Esophagus muscularis mucosa (tissue), 4 donors: ENCODE results near the gene TMED7. TPM values are rescaled to one million over a fixed set of nuclear protein-coding genes. Genes with fewer than 3 reads are reported as not detected.

Experiments
- DNase-seq: peaks from one replicate; pipeline ENCODE4 v3.0.0-alpha.2; 2017; ENCODE audit errors: extremely low spot score
- H3K27ac ChIP-seq, 4 donors: fragments of 200-600 bp; sonication (generic); replicated peaks in 1 of 4; 1 replicate in 3 of 4; 2 replicates in 1 of 4; pipeline ENCODE4 v1.5.1; 2016 to 2019; ENCODE audit warnings: mild to moderate bottlenecking in 1 of 4
- H3K27me3 ChIP-seq, 4 donors: fragments of 200-600 bp; sonication (generic); one replicate each; pipeline versions ENCODE4 v1.5.1 to v1.6.0; 2016 to 2019
- H3K36me3 ChIP-seq, 4 donors: fragments of 200-600 bp; sonication (generic); one replicate each; pipeline ENCODE4 v1.5.1; 2016 to 2019
- H3K4me1 ChIP-seq, 4 donors: fragments of 200-600 bp; sonication (generic); one replicate each; pipeline ENCODE4 v1.5.1; 2016 to 2019
- H3K4me3 ChIP-seq, 4 donors: fragments of 200-600 bp; sonication (generic); 1 replicate in 2 of 4; 2 replicates in 2 of 4; pipeline ENCODE4 v1.5.1; 2016 to 2019; ENCODE audit warnings: mild to moderate bottlenecking in 4 of 4, moderate library complexity in 1 of 4
- H3K9me3 ChIP-seq, 4 donors: fragments of 200-600 bp; sonication (generic); 1 replicate in 3 of 4; 2 replicates in 1 of 4; pipeline ENCODE4 v1.5.1; 2016 to 2019
- CTCF ChIP-seq, 3 experiments: fragments of 200-600 bp in 2 of 3; fragments of 450-650 bp in 1 of 3; sonication (generic) in 2 of 3; IDR thresholded peaks; one replicate each; pipeline ENCODE4 v1.5.1; 2017 to 2019; ENCODE audit warnings: antibody characterized with exemption in 3 of 3, mild to moderate bottlenecking in 2 of 3, moderate library complexity in 1 of 3
- EP300 ChIP-seq: sonication (generic); formaldehyde crosslinking; IDR thresholded peaks from one replicate; pipeline ENCODE4 v1.6.1; 2017; ENCODE audit warnings: antibody characterized with exemption
- POLR2A ChIP-seq: fragments of 450-650 bp; IDR thresholded peaks from one replicate; pipeline ENCODE4 v1.6.1; 2017; ENCODE audit warnings: antibody characterized with exemption, moderate library complexity, mild to moderate bottlenecking, low read depth
- POLR2AphosphoS5 ChIP-seq, 2 donors: sonication (generic); formaldehyde crosslinking; IDR thresholded peaks; one replicate each; pipeline ENCODE4 v1.6.1; 2017; ENCODE audit warnings: antibody characterized with exemption in 2 of 2
- WGBS: methylation state at CpG from one replicate; pipeline ENCODE4 v1.1.5; 2018; 5-methylcytosine and 5-hydroxymethylcytosine counted together
- intact Hi-C: fragments of 100-400 bp; cut with DNase I; formaldehyde crosslinking; loops from one replicate; pipeline ENCODE4 v1.15.1; 2023
- total RNA-seq, 4 donors: library from RNA; depleted of rRNA; stranded (reverse); fragments of >200 nt; gene quantifications; one replicate each; pipeline versions ENCODE4 v1.1.0 to v1.2.1, GENCODE V29; 2016

TMED7 gene
- total RNA-seq, 4 donors from 2014 or later: 86.8 to 183 (median 136) TPM

GRCh38 chr5:115623658-115624057 lies 2.2 kb downstream of the TMED7 start:
- TF ChIP-seq CTCF (IDR thresholded peaks at IDR 0.05) (no peak), POLR2AphosphoS5 (IDR thresholded peaks at IDR 0.05) (no peak), EP300 (no peak), POLR2A (no peak)
- WGBS: 53% methylated on average over 5 of the region's 5 CpGs
- no peaks in the 10 kb centered on the region for H3K27me3 ChIP-seq
- peak overlapping the region in 2 of 4 donors; percentile 93 to 94 for H3K27ac ChIP-seq
- intact Hi-C loops: no loop called here
- H3K4me1 ChIP-seq: peaks cover 30 to 51% (median 43%) of the 10 kb centered on the region in 4 donors
- DNase-seq: no peak
- peak overlapping the region; percentile 74 to 94 (median 90) for H3K4me3 ChIP-seq
- peaks cover 0 to 19% (median 17%) of the 10 kb centered on the region in 4 donors for H3K36me3 ChIP-seq
- H3K9me3 ChIP-seq: no peaks in the 10 kb centered on the region

DNA sequence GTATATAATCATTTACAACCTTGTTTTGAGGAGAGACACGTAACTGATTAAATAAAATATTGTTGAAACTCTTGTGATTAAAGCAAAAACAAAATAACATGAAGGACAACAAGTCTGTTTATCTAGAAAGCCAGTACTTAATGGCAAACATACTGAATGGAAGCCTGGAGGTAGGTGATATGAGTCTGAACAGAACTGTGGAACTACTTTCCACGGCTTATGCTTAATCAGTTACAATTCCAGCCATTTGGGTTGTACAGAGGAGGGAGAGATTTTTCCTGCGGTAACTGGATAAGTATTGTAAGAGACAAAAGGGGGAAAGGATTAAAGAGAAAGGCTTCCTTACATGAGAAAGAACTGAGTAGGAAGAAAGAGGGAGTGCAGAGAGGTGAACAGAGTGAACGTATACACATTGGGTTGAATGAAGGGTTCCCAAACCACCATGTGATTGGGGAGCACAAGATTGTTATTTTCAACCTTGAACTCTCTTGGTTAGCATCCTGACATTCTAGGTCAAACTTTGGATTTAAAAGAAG lies 4.4 kb downstream of the TMED7 start:
- H3K4me3 ChIP-seq: no peak overlapping the region
- TF ChIP-seq EP300 (no peak), POLR2AphosphoS5 (IDR thresholded peaks at IDR 0.05) (no peak), CTCF (IDR thresholded peaks at IDR 0.05) (no peak), POLR2A (no peak)
- no peak overlapping the region for H3K27ac ChIP-seq
- peaks cover 30 to 48% (median 42%) of the 10 kb centered on the region in 4 donors for H3K4me1 ChIP-seq
- WGBS: 76% methylated on average over 4 of the region's 4 CpGs
- intact Hi-C loops: no loop called here
- no peaks in the 10 kb centered on the region for H3K27me3 ChIP-seq
- DNase-seq: no peak
- no peaks in the 10 kb centered on the region for H3K9me3 ChIP-seq
- H3K36me3 ChIP-seq: peaks cover 0 to 35% (median 24%) of the 10 kb centered on the region in 4 donors

- intact Hi-C loops: no loop called here
Measured at GRCh38 chr5:115616892-115617291, 8.9 kb downstream of the TMED7 start.

GRCh38 chr5:115616472-115616871 lies 9.4 kb downstream of the TMED7 start:
- Histone ChIP-seq H3K36me3 (peaks cover 0 to 66% (median 39%) of the 10 kb centered on the region in 4 donors), H3K4me1 (peaks cover 0 to 13% (median 6%) of the 10 kb centered on the region in 4 donors), H3K27ac (no peak overlapping the region), H3K27me3 (no peaks in the 10 kb centered on the region), H3K9me3 (no peaks in the 10 kb centered on the region), H3K4me3 (no peak overlapping the region)
- intact Hi-C loops: no loop called here
- TF ChIP-seq EP300 (no peak), POLR2AphosphoS5 (IDR thresholded peaks at IDR 0.05) (no peak), CTCF (IDR thresholded peaks at IDR 0.05) (no peak), POLR2A (no peak)
- no peak for DNase-seq

More at GRCh38 chr5:115616892-115617291, 8.9 kb downstream of the TMED7 start:
- 0% methylated on average over 1 of the region's 1 CpG for WGBS
- Histone ChIP-seq H3K36me3 (peaks cover 0 to 66% (median 38%) of the 10 kb centered on the region in 4 donors), H3K27me3 (no peaks in the 10 kb centered on the region), H3K9me3 (no peaks in the 10 kb centered on the region), H3K4me1 (peaks cover 0 to 14% (median 10%) of the 10 kb centered on the region in 4 donors), H3K4me3 (no peak overlapping the region), H3K27ac (no peak overlapping the region)
- TF ChIP-seq POLR2A (no peak), POLR2AphosphoS5 (IDR thresholded peaks at IDR 0.05) (no peak), CTCF (IDR thresholded peaks at IDR 0.05) (no peak), EP300 (no peak)
- no peak for DNase-seq

DNA sequence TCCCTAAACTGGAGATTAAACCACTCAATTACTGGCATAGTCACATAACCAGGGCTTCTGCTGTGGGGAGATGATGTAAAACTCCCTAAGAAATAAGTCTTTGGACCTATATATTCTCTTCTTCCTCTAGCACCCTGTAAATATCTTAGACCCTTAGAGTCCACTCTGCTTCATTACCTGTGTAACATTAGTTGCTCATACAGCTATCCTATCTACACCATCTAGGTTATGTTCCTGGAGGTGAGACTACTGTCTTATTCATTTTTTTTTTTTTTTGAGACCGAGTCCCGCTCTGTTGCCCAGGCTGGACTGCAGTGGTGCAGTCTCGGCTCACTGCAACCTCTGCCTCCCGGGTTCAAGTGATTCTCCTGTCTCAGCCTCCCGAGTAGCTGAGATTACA lies 14.0 kb downstream of the TMED7 start:
- no peak for TF ChIP-seq EP300
- no peak for TF ChIP-seq POLR2AphosphoS5 (IDR thresholded peaks at IDR 0.05)
- TF ChIP-seq CTCF (IDR thresholded peaks at IDR 0.05): no peak
- no peak for TF ChIP-seq POLR2A
- 96% methylated on average over 5 of the region's 5 CpGs for WGBS
- Histone ChIP-seq H3K9me3 (no peaks in the 10 kb centered on the region), H3K4me1 (peaks cover 4 to 28% (median 18%) of the 10 kb centered on the region in 4 donors), H3K36me3 (peaks cover 0 to 42% (median 17%) of the 10 kb centered on the region in 4 donors), H3K4me3 (no peak overlapping the region), H3K27me3 (no peaks in the 10 kb centered on the region), H3K27ac (no peak overlapping the region)
- DNase-seq: no peak
- intact Hi-C loops: no loop called here
